ENCODE results near the gene RUNX1.

Gene RUNX1

DNA sequence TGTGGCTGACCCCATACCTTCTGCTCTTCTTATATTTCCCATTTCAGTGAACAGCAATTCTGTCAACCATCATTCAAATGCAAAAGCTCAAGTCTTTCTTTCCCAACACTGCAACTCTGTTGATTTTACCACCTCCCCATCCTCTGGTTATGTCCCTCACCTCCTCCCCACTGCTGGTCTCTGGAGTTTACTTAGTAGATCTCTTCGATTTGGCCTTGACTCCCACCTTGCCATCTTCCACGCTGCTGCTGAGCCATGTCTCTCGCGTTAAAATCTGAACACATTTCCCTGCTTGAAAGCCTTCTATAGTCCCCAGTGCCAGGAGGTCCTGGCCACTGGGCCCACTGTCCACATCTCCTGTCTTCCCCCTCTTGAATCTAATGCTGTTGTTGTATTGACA, 125.5 kb downstream of the RUNX1 start:
- no peak for DNase-seq
- in situ Hi-C loops (cut with HindIII; ENCODE audit: low pct_ligation_motif_present, low pct_unique_long_range_greater_than_20kb, low sequenced_read_pairs), result no loop called here

GRCh38 chr21:34923202-34923601, 125.9 kb downstream of the RUNX1 start:
- in situ Hi-C loops (cut with HindIII; ENCODE audit: low pct_ligation_motif_present, low pct_unique_long_range_greater_than_20kb, low sequenced_read_pairs), result no loop called here

GRCh38 chr21:34922479-34922878, 126.6 kb downstream of the RUNX1 start:
- DNase-seq, result no peak
- in situ Hi-C loops (cut with HindIII; ENCODE audit: low pct_ligation_motif_present, low pct_unique_long_range_greater_than_20kb, low sequenced_read_pairs), result no loop called here

More at GRCh38 chr21:34923202-34923601, 125.9 kb downstream of the RUNX1 start:
- no peak for DNase-seq

DNA sequence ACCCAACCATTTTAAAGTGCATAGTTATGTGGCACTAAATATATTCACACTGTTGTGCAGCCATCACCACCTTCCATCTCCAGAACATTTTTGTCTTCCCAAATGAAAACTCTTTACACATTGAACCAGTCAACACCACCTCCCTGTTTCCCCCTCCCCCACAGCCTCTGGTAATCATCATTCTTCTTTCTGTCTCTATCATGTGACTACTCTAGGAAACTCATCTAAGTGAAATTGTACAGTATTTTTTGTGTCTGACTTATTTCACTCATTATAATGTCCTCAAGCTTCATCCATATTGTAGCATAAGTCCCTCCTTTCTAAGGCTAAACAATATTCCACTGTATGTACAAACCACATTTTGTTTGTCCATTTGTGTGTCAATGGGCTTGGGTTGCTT, 128.0 kb downstream of the RUNX1 start:
- in situ Hi-C loops (cut with HindIII; ENCODE audit: low pct_ligation_motif_present, low pct_unique_long_range_greater_than_20kb, low sequenced_read_pairs), result no loop called here
- DNase-seq, result no peak

DNA sequence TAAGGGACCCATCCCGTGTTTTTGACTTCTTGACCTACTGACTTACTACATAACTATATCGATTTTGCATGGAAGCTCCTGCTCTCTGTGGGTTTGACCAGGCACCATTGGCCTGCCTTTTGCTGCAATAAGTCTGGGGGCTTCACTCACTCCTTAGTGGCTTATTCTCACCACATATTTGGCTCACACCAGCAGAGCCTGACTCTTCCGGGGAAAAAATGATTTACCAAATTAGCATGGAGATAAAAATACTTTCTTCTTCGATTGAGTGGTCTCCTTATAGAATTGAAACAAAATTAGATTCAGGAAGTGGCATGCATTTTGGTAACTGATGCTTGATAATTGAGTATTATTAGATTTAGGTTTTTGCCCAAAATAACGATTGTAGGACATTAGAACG, 129.7 kb downstream of the RUNX1 start:
- DNase-seq, result no peak
- in situ Hi-C loops (cut with HindIII; ENCODE audit: low pct_ligation_motif_present, low pct_unique_long_range_greater_than_20kb, low sequenced_read_pairs), result no loop called here

DNA sequence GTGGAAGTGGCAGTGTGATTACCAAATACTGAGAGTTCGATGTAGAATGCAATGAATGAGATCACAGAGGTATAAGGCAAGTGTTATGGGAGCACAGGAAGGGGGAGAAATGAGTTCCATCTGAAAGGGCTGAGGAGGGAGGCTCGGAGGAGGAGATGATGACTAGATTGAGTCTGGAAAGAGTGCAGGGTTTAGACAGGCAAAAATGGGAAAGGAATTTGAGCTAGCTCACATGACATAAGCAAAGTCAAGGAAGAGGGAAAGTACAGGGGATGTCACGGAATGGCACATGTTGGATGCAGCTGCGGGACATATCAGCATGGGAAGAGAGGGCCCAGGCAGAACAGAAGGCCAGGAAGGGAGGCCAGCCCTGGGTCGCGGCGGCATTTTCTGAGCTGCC, 132.7 kb downstream of the RUNX1 start:
- in situ Hi-C loops (cut with HindIII; ENCODE audit: low pct_ligation_motif_present, low pct_unique_long_range_greater_than_20kb, low sequenced_read_pairs), result no loop called here
- no peak for DNase-seq

DNA sequence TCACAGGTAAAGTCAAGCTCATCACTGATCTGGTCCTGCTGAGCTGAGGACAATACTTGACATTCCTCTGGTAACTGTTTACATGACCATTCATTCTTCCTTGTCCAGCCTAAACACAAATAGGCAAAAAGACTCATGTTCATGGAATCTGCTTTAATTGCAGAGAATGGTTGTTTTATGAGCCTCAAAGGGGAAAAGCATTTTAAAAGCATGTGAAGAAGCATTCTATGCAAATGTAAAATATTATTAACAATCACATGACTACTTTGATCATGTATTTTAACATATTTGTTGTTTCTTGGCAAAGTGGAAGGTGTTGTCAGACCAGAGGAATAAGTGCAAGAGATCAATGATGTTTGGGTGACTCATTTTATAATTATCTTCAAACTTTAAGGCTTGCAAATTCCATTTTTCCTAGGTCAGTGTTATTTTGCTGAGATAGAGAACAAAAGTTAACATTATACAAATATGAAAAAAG, 133.7 kb downstream of the RUNX1 start:
- in situ Hi-C loops (cut with HindIII; ENCODE audit: low pct_ligation_motif_present, low pct_unique_long_range_greater_than_20kb, low sequenced_read_pairs), result no loop called here
- DNase-seq, result no peak

DNA sequence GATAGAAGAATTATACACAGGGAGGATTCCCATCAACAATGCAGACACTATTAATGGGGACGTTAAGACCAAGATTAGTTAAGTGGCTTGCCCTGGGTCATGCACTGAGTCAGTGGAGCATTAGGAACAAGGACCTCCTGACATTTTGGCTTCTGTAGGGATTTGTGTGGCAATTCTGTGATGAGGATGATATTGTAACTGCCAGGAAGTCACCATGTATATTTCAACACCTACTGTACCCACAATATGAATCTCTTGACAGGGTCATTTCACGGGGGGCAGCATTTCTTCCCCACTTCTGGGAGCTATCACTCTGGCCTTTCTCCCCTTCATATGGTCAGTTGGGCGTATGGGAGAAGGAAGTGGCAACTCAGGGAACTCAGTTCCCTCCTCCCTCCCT, 134.9 kb downstream of the RUNX1 start:
- in situ Hi-C loops (cut with HindIII; ENCODE audit: low pct_ligation_motif_present, low pct_unique_long_range_greater_than_20kb, low sequenced_read_pairs), result no loop called here
- DNase-seq, result no peak

DNA sequence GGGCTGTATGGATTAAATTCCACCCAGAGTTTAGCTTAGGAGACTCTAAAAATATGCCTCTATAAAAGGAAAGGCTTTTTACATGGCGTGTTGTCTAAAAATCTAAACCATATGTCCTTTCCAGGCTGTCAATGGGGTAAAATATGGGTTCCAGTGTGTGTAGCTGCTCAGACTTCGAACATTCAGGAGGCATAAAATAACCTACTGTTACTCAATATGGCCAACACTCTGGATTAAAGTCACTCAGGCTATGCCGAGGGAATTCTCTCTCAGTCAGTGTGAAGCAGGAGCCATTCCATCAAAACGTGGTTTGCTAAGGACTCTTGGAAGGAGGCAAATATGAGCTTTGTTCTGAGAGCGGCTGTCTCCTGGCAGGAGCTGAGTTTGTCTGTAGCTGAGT, 135.3 kb downstream of the RUNX1 start:
- in situ Hi-C loops (cut with HindIII; ENCODE audit: low pct_ligation_motif_present, low pct_unique_long_range_greater_than_20kb, low sequenced_read_pairs), result no loop called here
- DNase-seq, result no peak

DNA sequence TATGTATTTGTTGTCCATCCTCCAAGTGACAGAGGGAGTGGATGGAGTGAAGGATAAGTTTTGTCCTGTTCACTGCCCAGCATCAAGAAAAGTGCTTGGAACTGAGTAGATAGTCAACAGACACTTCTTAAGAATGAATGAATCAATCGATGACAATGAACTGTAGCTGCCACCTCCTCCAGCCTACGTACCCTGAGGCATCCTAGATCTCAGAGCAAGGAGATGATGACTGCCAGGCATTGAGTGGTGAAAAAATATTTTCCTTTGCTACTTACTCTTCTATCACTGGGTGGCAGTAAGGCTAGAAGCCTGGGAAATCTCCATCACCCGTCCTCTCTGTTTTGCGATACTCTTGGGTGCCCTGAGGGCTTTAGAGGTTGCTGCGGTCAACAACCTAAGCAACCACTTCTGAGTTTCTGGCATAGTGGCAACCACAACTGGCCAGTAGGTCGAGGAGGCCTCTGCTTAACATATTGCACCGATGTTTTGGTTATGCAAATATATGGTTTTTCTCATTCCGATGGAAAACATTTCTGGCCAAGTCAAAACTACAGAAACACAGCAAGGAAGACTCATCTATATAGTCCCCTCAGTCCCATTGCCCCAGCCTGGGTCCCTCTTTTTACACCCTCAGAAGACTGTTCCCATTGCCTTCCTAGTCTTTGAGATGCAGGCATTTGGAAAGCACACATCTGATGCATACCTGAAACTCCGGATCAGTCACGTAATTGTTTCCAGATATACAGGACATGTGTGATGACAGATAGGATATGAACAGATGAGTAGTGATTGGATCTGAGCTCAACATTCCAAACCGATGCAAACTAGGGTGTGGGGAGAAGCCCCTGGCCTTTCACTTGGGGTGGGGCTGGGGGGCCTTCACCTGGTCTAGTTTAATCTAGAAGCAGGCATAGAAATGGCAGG, 136.8 kb downstream of the RUNX1 start:
- in situ Hi-C loops (cut with HindIII; ENCODE audit: low pct_ligation_motif_present, low pct_unique_long_range_greater_than_20kb, low sequenced_read_pairs), result no loop called here
- no peak for DNase-seq

- no peak for DNase-seq
- in situ Hi-C loops (cut with HindIII; ENCODE audit: low pct_ligation_motif_present, low pct_unique_long_range_greater_than_20kb, low sequenced_read_pairs), result no loop called here
Measured at GRCh38 chr21:34911360-34911759, 137.7 kb downstream of the RUNX1 start.

- in situ Hi-C loops (cut with HindIII; ENCODE audit: low pct_ligation_motif_present, low pct_unique_long_range_greater_than_20kb, low sequenced_read_pairs), result no loop called here
- DNase-seq, result no peak
Measured at GRCh38 chr21:34910396-34910795, 138.7 kb downstream of the RUNX1 start.

- in situ Hi-C loops (cut with HindIII; ENCODE audit: low pct_ligation_motif_present, low pct_unique_long_range_greater_than_20kb, low sequenced_read_pairs), result no loop called here
- no peak for DNase-seq
Measured at GRCh38 chr21:34909492-34910292, 139.4 kb downstream of the RUNX1 start.

DNA sequence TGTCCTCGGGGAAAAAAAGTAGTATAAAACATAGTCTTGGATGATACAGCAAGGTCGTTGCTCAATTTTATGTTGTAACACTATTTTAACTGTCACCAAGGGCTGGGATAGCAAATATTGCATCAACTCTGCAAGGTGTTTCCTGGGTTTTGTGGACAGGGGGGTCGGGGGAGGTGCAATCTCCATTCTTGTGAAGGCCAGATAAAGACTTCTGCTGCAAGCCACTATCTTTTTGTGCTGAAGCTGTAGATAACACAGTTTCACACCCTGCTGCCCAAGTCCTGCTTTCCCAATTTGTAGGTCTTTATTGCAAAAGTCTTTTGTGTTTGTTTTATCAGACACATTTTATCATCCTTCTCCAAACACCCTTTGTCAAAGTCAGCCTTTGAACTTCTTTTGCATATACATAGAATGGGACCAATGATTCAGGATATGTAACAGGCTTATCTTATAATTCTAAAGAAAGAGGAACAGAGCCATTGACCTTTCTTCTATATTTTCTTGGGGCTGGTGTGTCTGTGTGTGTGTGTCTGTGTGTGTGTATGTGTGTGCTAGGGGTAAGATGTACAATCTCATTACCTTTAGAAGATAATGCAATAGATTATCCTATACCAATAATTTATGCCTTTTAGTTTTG, 140.6 kb downstream of the RUNX1 start:
- in situ Hi-C loops (cut with HindIII; ENCODE audit: low pct_ligation_motif_present, low pct_unique_long_range_greater_than_20kb, low sequenced_read_pairs), result no loop called here
- no peak for DNase-seq

- in situ Hi-C loops (cut with HindIII; ENCODE audit: low pct_ligation_motif_present, low pct_unique_long_range_greater_than_20kb, low sequenced_read_pairs), result no loop called here
- DNase-seq, result no peak
Measured at GRCh38 chr21:34907461-34908418, 141.4 kb downstream of the RUNX1 start.

DNA sequence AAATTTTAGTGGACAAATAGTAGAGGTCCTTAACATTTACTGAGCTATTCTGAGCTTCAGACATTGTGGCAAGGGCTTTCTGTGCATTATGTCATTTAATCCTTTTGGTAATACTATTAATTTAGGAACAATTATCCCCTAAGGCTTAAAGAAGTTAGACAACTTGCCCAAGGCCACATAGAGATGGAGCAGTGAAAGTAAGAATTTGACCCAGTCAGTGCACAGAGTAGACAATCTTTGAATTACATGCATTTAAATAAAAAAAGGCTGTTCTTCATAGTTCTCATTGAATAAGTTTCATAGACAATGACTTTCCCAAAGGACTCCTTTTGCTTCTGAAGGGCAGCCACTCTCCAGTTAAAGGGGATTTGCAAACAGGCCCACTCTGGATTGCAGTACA, 142.7 kb downstream of the RUNX1 start:
- no peak for DNase-seq
- in situ Hi-C loops (cut with HindIII; ENCODE audit: low pct_ligation_motif_present, low pct_unique_long_range_greater_than_20kb, low sequenced_read_pairs), result no loop called here

DNA sequence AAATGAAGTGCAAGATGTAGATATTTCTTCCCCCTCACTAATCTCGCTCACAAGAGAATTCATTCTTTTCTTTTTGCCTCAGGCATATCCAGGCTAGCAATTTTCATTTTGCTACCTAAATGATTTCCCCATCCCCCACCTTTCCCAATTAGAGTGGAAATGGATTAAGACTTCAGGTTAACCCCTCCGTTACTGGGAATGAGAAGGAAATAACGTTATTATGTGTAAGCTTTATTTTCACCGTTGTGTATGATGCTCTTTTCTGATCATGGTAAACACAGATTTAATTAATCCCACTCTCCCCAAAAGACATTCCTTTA, 143.9 kb downstream of the RUNX1 start:
- in situ Hi-C loops (cut with HindIII; ENCODE audit: low pct_ligation_motif_present, low pct_unique_long_range_greater_than_20kb, low sequenced_read_pairs), result no loop called here
- DNase-seq, result no peak

DNA sequence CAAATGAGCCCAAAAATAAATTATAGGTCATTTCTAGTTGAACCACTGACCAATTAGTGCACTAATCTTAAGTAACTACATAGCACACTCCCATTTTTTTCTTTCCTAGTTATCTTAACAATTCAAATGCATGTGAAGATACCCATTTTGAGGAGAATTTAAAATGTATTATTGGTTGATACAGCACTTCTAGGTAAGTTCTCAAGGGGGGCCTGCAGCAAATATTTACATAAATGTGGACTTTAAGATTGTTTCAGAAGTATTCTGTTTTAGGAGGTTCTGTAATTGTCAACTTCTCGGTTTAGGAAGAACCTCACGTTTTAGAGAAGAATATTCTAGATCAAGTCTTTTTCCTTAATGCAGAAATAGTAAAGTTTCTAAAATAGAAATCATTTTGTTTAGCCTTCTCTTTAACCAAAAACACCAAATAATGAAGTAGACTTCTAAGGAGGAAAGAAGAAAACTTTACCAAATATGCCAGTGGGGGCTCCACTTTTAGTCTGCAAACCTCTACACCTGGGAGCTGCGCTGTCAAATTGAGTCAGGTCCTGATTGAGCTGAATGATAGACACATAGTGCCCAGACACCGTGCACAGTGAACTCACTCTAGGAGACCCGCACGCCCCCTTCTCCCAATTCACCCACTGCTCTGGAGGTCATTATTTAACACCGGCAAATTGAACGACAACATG, 144.4 kb downstream of the RUNX1 start:
- in situ Hi-C loops (cut with HindIII; ENCODE audit: low pct_ligation_motif_present, low pct_unique_long_range_greater_than_20kb, low sequenced_read_pairs), result no loop called here

More for the DNA sequence above, 144.4 kb downstream of the RUNX1 start:
- DNase-seq, result no peak
